Activated T-cell treated with anti-CD3 and anti-CD28 coated beads, Interleukin-2, amount 50 U/mL, for 24 hours (primary cell): ENCODE results near the gene ATP5MG.
A peak's percentile ranks its signal among the peaks of the same experiment; 100 is the strongest.

Experiments
- DNase-seq: peaks from one replicate; pipeline ENCODE4 v3.0.0-alpha.2; 2020
- H3K27ac Mint-ChIP-seq: 2 replicates; pipeline ENCODE4 v1.8.0; 2020; ENCODE audit warnings: mild to moderate bottlenecking, mixed read lengths
- H3K27me3 Mint-ChIP-seq: 2 replicates; pipeline ENCODE4 v1.8.0; 2020; ENCODE audit warnings: mixed read lengths
- H3K36me3 Mint-ChIP-seq: 2 replicates; pipeline ENCODE4 v1.8.0; 2020; ENCODE audit warnings: low read depth, mixed read lengths
- H3K4me1 Mint-ChIP-seq: 2 replicates; pipeline ENCODE4 v1.8.0; 2020; ENCODE audit warnings: low read depth, mixed read lengths
- H3K4me3 Mint-ChIP-seq: 2 replicates; pipeline ENCODE4 v1.8.0; 2020; ENCODE audit warnings: mild to moderate bottlenecking, moderate library complexity, mixed read lengths
- H3K9me3 Mint-ChIP-seq: 2 replicates; pipeline ENCODE4 v1.8.0; 2020; ENCODE audit warnings: mixed read lengths

The ATP5MG gene

DNA sequence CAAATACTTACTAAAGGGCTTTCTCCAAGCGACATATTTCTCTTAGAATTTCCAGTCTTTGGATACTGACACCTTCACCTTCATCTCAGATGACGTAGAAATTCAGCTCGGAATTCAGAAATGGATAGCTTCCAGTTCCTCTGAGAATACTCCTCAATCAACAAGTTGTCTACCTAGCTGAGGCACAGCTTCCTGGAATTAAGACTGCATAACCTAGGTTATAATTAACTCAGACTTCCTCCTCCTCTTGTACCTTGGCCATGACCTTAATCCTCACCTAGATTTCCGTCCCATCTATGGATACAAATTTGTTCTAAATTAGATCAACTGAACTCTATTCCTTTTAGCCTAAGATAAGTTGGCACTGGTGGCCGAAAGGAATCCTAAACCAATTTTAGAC lies 17.4 kb downstream of the ATP5MG start:
- Mint-ChIP-seq H3K36me3 (peaks cover 2% of the 10 kb centered on the region), H3K4me3 (no peak overlapping the region), H3K27me3 (no peaks in the 10 kb centered on the region), H3K9me3 (no peaks in the 10 kb centered on the region), H3K4me1 (no peaks in the 10 kb centered on the region), H3K27ac (no peak overlapping the region)
- DNase-seq: no peak

DNA sequence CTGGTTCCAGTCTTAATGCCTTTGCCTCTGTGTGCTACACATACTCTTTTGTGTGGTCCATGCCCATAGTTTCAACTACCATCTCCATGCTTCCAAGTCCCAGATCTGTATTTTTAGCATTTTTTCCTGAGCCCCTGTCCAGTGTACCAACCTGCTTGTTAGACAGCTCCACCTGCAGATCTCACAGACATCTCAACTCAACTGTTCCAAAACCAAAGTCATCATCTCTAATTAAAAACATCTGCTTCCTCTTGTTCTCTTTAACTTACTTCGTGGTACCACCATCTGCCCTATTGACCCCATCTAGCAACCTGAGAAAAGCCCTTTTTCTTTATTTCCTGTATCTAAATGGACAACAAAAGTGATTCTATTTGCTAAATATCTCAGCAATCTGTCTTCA lies 26.3 kb downstream of the ATP5MG start:
- DNase-seq: no peak
- peaks cover 6% of the 10 kb centered on the region for H3K4me1 Mint-ChIP-seq
- H3K36me3 Mint-ChIP-seq: no peaks in the 10 kb centered on the region
- no peaks in the 10 kb centered on the region for H3K27me3 Mint-ChIP-seq
- no peaks in the 10 kb centered on the region for H3K9me3 Mint-ChIP-seq
- H3K27ac Mint-ChIP-seq: no peak overlapping the region
- no peak overlapping the region for H3K4me3 Mint-ChIP-seq

DNA sequence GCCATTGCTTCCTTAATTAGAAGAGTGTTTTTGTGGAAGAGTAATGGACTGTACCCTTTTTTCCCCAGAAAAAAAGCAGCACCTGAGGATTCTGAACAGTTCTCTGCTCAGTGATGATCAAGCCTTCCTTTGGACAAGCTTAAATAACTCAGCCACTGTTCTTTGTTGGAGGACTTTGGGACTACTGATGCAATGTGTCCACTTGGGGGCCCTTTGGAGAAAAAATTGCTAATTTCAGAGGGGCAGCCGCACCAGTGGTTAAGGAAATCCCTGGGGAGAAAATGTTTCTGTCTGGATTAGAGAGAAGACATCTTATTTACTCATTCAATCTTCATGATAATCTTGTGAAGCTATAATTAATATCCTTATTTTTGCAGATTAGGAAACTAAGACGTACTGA lies 29.6 kb downstream of the ATP5MG start:
- no peaks in the 10 kb centered on the region for H3K27me3 Mint-ChIP-seq

DNA sequence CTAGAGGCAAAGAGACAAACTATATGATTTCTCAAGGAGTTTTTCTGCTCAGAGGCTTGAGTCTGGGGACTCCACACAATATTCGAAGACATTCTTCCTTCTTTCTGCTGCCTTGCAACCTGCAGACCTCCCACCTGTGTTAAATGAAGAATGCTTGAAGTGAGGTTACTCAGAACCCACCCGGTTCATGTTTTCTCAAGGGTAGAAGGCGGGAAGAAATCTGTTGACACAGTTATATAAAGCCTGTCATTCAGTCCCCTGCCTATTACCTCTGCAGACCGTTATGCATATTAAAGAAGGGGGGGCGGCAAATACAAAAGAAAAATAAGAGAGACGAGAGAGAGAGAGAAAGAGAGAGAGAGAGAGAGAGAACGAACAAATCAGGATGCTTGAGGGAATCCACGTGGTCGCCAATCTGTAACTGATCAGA lies 32.7 kb downstream of the ATP5MG start:
- Mint-ChIP-seq H3K9me3 (no peaks in the 10 kb centered on the region), H3K27me3 (no peaks in the 10 kb centered on the region), H3K27ac (peak overlapping the region; percentile 96), H3K36me3 (peaks cover 16% of the 10 kb centered on the region), H3K4me1 (peaks cover 26% of the 10 kb centered on the region), H3K4me3 (peak overlapping the region; percentile 87)
- no peak for DNase-seq

More for the DNA sequence above, 29.6 kb downstream of the ATP5MG start:
- Mint-ChIP-seq H3K36me3 (peaks cover 5% of the 10 kb centered on the region), H3K9me3 (no peaks in the 10 kb centered on the region), H3K4me3 (no peak overlapping the region), H3K4me1 (peaks cover 19% of the 10 kb centered on the region), H3K27ac (no peak overlapping the region)
- DNase-seq: no peak

DNA sequence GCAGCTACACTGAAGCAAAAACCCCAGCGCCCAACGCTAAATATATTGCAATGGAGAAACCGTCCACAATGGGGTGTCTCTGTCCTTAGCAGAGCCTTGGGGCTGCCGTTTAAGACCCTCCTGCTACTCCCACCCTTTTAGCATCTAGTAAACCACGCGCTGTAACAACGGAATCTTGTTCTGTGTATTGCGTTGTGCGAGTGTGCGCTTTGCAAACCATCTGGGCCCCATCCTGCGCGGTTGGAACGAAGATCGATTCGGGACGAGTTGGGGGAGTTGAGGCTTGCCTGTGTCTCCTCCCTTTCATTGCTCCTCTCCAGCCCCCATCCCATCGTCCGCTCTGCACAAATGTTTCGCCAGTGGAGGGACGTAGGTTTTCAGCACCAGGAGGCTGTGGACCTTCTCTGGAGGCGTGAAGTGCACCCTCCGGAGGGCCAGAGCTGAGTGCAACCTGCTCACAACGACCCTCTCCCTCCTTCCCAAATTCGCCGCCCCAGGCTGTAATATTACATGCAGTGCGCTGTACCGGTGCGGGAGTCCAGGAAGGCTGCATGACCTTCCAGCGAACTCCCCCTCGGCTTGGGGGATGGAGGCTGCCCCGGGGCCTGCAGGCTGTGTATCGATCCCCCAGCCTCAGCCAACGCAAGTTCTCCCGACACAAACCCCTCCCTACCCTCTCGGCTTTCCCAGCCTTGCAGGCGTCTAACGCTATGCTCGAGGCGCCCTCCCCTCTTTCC lies 33.3 kb downstream of the ATP5MG start:
- peaks cover 22% of the 10 kb centered on the region for H3K36me3 Mint-ChIP-seq
- H3K4me3 Mint-ChIP-seq: peak overlapping the region; percentile 87
- DNase-seq: peak; percentile 66
- no peaks in the 10 kb centered on the region for H3K27me3 Mint-ChIP-seq
- H3K27ac Mint-ChIP-seq: peak overlapping the region; percentile 96
- peaks cover 31% of the 10 kb centered on the region for H3K4me1 Mint-ChIP-seq
- no peaks in the 10 kb centered on the region for H3K9me3 Mint-ChIP-seq

DNA sequence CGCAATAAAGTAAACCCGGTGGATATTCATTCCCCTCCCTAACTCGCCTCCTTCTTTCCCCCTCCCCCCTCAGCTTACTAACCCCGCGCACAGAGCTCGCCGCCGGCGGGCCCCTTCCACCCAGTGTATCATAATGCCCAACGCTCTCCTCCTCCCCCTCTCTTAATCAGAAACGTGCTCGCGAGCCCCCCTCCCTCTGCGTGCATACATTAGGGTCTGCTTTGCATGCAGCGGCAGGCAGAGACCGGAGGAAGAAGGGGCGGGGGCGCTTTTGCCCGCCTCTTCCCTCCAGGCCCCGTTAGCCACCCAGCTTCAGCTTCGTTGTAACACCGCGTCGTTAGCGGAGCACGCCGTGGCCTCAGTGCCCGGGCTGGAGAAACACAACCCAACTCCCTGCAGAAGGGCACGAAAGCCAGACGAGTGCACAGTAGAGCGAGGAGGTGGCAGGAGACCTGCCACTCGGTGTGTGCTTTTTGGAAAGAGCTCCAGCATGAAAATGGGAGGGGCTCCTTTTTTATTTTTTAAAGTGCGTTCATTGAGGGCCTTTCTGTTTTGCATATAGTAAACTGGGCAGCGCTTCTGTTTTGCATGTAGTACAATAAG lies 34.0 kb downstream of the ATP5MG start:
- H3K9me3 Mint-ChIP-seq: no peaks in the 10 kb centered on the region
- H3K4me3 Mint-ChIP-seq: peak overlapping the region; percentile 87
- H3K27ac Mint-ChIP-seq: peak overlapping the region; percentile 96
- peaks cover 38% of the 10 kb centered on the region for H3K4me1 Mint-ChIP-seq
- peaks cover 28% of the 10 kb centered on the region for H3K36me3 Mint-ChIP-seq
- peak; percentile 82 for DNase-seq
- no peaks in the 10 kb centered on the region for H3K27me3 Mint-ChIP-seq

DNA sequence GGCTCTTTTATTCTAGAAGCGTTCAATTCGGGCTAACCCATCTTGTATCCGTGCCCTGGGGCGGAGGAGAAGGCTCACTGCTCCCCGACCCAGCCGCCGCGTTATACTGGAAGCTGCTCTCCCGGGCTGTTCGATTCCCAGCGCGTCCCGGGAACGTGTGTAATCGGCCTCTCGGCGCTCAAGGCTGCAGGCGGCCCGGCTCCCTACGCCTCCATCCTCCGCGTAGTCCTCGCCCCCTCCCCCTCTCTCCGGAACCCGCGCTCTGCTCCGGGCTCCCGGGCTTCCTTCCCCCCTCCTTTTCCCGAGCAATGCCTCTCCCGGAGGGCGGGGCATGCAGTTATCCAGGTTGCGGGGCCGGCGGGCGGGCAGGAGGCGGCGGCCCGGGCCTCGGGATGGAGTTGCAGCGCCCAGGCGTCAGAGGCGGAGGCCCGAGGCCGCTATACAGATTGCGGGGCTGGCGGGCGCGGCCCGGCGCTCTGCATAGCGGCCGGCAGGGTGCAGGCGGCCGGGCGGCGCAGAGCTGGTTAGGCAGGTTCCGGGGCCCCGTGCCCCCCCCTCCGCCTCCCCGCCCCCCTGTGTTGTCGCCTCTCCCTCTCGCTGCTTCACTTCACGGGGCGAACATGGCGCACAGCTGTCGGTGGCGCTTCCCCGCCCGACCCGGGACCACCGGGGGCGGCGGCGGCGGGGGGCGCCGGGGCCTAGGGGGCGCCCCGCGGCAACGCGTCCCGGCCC lies 34.7 kb downstream of the ATP5MG start, which contains the start of gene KMT2A:
Gene KMT2A, plus strand, starts transcription at position 600 of the 732 bp plus-strand sequence. Its CDS starts 21 bp downstream, at position 621.
- peak; percentile 99 for DNase-seq
- Mint-ChIP-seq H3K27ac (peak within 1 kb of the TSS; percentile 97), H3K4me1 (peaks cover 45% of the 10 kb centered on the region), H3K36me3 (peaks cover 35% of the 10 kb centered on the region), H3K9me3 (no peaks in the 10 kb centered on the region), H3K4me3 (peak within 1 kb of the TSS; percentile 96), H3K27me3 (no peaks in the 10 kb centered on the region)

DNA sequence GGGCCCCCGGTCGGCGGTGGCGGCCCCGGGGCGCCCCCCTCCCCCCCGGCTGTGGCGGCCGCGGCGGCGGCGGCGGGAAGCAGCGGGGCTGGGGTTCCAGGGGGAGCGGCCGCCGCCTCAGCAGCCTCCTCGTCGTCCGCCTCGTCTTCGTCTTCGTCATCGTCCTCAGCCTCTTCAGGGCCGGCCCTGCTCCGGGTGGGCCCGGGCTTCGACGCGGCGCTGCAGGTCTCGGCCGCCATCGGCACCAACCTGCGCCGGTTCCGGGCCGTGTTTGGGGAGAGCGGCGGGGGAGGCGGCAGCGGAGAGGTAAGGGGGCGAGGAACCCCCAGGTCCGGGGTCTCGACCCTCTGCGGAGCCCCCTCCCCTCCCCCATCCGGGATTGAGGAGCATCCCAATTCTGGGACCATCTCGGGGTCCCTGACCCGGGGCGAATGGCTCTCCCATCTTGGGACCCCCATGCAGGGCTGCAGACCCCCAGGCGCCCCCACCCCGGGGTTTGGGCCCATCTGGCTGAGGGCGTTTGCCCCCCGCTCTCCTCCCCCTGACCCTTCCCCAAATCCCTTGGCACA lies 35.3 kb downstream of the ATP5MG start:
- H3K36me3 Mint-ChIP-seq: peaks cover 41% of the 10 kb centered on the region
- DNase-seq: no peak
- H3K4me1 Mint-ChIP-seq: peaks cover 51% of the 10 kb centered on the region
- H3K4me3 Mint-ChIP-seq: peak overlapping the region; percentile 96
- no peaks in the 10 kb centered on the region for H3K9me3 Mint-ChIP-seq
- peak overlapping the region; percentile 97 for H3K27ac Mint-ChIP-seq
- H3K27me3 Mint-ChIP-seq: no peaks in the 10 kb centered on the region

DNA sequence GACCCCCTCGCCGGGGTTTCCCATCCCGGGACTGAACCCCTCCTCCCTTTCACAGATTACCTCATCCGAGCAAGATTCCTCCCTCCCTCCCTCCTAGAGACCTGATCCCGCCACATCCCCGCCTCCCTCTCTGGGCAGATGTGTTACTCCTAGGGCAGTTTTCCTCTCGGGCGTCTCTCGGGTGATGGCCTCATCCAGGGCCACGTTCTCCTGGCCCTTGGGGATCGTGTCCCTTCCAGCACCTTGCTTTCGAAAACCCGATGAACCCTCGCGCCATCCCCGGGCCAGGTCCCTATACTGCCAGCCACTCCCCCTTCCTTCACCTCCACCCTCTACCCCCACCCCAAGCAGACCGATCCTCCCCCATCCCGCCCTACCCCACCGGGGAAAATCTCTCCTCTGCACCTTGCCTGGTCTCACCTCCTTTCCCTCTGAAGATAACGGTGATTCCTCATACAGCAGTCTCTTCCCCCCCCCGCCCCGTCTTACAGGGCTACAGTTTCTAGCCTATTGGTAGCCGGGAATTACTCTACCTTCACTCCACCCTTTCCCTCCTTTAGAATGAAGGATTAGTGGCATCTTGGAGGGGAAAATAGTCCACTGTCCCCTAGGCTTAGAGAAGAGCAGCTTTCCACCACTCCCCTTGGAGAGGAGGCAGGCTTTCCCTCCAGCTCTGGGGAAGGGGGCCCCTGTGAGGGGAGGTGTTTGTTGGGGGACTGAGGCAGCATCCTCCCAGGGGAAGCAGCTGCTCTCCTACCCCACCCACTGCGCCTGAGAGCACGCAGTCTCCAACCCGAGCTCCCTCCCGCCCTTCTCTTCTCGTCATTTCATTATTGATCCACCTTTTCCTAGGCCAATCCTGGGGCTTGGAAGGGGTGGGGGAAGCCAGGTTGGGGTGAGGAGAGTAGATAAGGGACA lies 36.1 kb downstream of the ATP5MG start:
- no peaks in the 10 kb centered on the region for H3K9me3 Mint-ChIP-seq
- DNase-seq: peak; percentile 61
- H3K4me1 Mint-ChIP-seq: peaks cover 58% of the 10 kb centered on the region
- H3K27me3 Mint-ChIP-seq: no peaks in the 10 kb centered on the region
- H3K27ac Mint-ChIP-seq: peak overlapping the region; percentile 97
- peaks cover 49% of the 10 kb centered on the region for H3K36me3 Mint-ChIP-seq
- H3K4me3 Mint-ChIP-seq: peak overlapping the region; percentile 96

DNA sequence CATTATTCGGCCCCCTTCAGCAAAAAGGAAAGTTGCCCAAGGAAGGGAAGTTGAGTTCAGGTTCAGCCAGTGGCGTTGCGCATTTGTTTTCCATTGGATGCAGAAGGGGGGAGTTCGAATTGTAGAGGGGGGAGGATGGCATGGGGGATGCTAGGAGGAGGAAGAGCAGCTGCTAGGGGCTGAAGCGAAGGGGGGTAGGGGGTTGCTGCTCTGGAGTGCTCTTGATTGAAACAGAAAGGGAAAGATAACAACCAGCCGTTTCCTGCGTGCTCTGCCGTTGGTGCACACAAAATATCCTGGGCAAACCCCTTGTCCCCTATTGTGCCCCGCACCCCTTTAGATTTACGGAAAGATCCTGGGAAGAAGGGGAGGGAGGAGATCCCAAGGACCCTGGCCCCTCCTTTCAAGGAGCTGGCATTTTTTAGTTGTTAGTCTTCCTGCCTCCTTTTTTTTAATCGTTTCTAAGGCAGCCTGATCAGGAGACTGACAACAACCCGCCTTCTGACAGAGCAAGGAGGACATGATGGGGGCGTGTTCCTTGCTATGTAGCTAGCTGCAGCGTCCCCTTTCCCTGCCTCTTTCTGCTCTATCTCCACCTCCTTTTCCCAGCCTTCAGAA lies 37.0 kb downstream of the ATP5MG start:
- Mint-ChIP-seq H3K9me3 (no peaks in the 10 kb centered on the region), H3K4me1 (peaks cover 67% of the 10 kb centered on the region), H3K27ac (peak overlapping the region; percentile 97), H3K27me3 (no peaks in the 10 kb centered on the region), H3K36me3 (peaks cover 56% of the 10 kb centered on the region), H3K4me3 (peak overlapping the region; percentile 96)
- peak; percentile 60 for DNase-seq

DNA sequence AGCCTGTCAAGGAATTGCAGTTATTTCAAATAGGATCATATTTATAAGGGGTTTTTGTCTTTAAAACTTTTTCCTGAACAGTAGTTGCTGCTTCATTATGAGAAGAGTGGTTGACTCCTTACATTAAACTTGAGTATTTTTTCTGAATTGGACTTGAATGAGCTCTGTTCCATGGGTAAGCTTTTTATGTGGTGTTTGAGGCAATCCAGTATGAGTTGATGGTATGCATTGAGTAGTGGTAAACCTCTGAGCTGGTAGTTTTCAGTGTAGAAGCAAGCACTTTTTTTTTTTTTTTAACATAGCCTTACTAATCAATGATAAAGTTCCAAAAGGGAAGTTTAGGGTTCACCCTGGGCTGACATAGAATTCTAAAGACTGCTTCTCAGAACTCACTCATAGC lies 38.2 kb downstream of the ATP5MG start:
- Mint-ChIP-seq H3K27ac (peak overlapping the region; percentile 97), H3K36me3 (peaks cover 64% of the 10 kb centered on the region), H3K4me3 (peak overlapping the region; percentile 96), H3K4me1 (peaks cover 69% of the 10 kb centered on the region), H3K9me3 (no peaks in the 10 kb centered on the region), H3K27me3 (no peaks in the 10 kb centered on the region)
- DNase-seq: no peak

DNA sequence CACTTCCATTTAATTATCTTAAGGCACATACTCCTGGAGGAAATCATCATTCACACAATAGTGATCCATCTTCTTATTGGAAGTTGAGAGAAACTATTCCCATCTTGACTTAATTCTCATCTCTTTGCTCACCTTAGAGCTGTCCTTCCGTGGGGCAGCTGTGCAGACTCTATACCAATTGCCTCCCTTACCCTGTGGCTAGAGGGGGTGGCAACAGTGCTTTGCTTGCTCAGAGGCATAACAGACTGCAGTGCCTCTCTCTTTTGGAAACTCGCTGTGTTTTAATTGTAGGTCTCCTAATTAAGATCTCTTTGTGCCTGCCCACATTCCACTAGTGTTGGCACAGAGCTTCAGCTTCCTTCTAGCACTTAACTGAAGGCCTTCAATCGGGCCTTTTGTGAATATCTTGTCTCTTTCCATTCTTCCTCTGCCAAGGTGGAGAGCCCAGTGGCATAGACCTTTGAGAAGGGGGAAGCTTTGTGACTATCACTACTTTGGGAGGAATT lies 40.4 kb downstream of the ATP5MG start:
- no peak for DNase-seq
- H3K27ac Mint-ChIP-seq: peak overlapping the region; percentile 94
- H3K4me3 Mint-ChIP-seq: peak overlapping the region; percentile 68
- H3K27me3 Mint-ChIP-seq: no peaks in the 10 kb centered on the region
- peaks cover 80% of the 10 kb centered on the region for H3K4me1 Mint-ChIP-seq
- H3K36me3 Mint-ChIP-seq: peaks cover 78% of the 10 kb centered on the region
- H3K9me3 Mint-ChIP-seq: no peaks in the 10 kb centered on the region

DNA sequence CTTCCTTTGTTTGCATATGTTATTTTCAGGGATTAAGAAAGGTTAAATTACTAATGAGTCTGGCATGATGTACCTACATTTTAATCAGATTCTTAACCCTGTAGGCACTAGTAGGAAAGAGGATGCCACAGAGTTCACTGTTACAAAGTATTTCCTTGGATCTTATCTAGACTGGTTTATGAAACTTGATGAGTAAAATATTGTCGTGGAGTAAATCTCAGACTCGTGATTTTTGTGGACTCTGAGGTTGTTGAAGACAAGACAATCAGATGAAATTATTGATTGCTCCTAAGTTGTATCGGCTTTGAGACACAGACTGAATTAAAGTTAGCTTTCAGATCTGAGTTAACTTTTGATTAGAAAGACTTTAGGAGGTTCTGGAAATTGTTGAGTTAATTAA lies 40.9 kb downstream of the ATP5MG start:
- Mint-ChIP-seq H3K27me3 (no peaks in the 10 kb centered on the region), H3K36me3 (peaks cover 79% of the 10 kb centered on the region), H3K27ac (peak overlapping the region; percentile 94), H3K4me1 (peaks cover 85% of the 10 kb centered on the region), H3K9me3 (no peaks in the 10 kb centered on the region), H3K4me3 (peak overlapping the region; percentile 68)
- no peak for DNase-seq
